WTC11 (cell line): ENCODE results near the gene FCER1G. TPM values are rescaled to one million over a fixed set of nuclear protein-coding genes. Genes with fewer than 3 reads are reported as not detected.

Experiments used
- ATAC-seq: fragments of 200-7000 bp; cut with Tn5 transposase; 2 replicates; pipeline ENCODE4 v1.10.0; 2021; ENCODE audit warnings: mild to moderate bottlenecking, moderate library complexity
- CTCF ChIA-PET: fragments of 300-600 bp; sonication (Branson Sonifier 250); formaldehyde crosslinking; loops from one replicate; lab custom pipeline; 2021; ENCODE audit warnings: antibody characterized with exemption; lab: Charles Lee
- POLR2A ChIA-PET: fragments of 350-600 bp; sonication (Branson Sonifier 250); formaldehyde crosslinking; loops from one replicate; lab custom pipeline; 2021; ENCODE audit warnings: antibody characterized with exemption; lab: Charles Lee
- DNase-seq: peaks from one replicate; pipeline ENCODE4 v3.0.0; 2021; ENCODE audit warnings: low spot score
- H3K27ac Mint-ChIP-seq: 2 replicates; pipeline ENCODE4 v1.8.0; 2021; ENCODE audit warnings: mixed read lengths
- H3K27me3 Mint-ChIP-seq: 2 replicates; pipeline ENCODE4 v1.8.0; 2021; ENCODE audit warnings: low read depth, mild to moderate bottlenecking, moderate library complexity, mixed read lengths
- H3K36me3 Mint-ChIP-seq: 2 replicates; pipeline ENCODE4 v1.8.0; 2021; ENCODE audit warnings: mixed read lengths
- H3K4me1 Mint-ChIP-seq: 2 replicates; pipeline ENCODE4 v1.8.0; 2022; ENCODE audit warnings: mixed read lengths
- H3K4me3 Mint-ChIP-seq: 2 replicates; pipeline ENCODE4 v1.8.0; 2021; ENCODE audit warnings: mild to moderate bottlenecking, moderate library complexity, mixed read lengths
- H3K9me3 Mint-ChIP-seq: 2 replicates; pipeline ENCODE4 v1.8.0; 2021; ENCODE audit warnings: mixed read lengths
- ELF4 ChIP-seq: sonication (generic); formaldehyde crosslinking; IDR thresholded peaks from 2 replicates; pipeline ENCODE4 v1.8.1; 2022; ENCODE audit warnings: low read depth, mild to moderate bottlenecking, moderate library complexity, missing genetic modification reagents
- GABPB1 ChIP-seq: sonication (generic); formaldehyde crosslinking; IDR thresholded peaks from 2 replicates; pipeline ENCODE4 v1.8.1; 2023; ENCODE audit warnings: mild to moderate bottlenecking, missing genetic modification reagents
- GTF2I ChIP-seq: fragments of 250-450 bp; sonication (Bioruptor Pico); conservative IDR thresholded peaks from 2 replicates; pipeline ENCODE4 v1.4.0; 2021; ENCODE audit warnings: mild to moderate bottlenecking
- IRF1 ChIP-seq: sonication (generic); formaldehyde crosslinking; IDR thresholded peaks from 2 replicates; pipeline ENCODE4 v1.8.0; 2023; ENCODE audit warnings: missing genetic modification reagents
- IRF2 ChIP-seq: sonication (generic); formaldehyde crosslinking; IDR thresholded peaks from 2 replicates; pipeline ENCODE4 v1.8.0; 2022; ENCODE audit warnings: low read depth, missing genetic modification reagents, borderline replicate concordance
- MXD4 ChIP-seq: fragments of 250-450 bp; sonication (Bioruptor Pico); IDR thresholded peaks from 2 replicates; pipeline ENCODE4 v1.8.0; 2021; ENCODE audit warnings: mild to moderate bottlenecking, moderate library complexity, borderline replicate concordance
- NFE2L1 ChIP-seq: sonication (generic); formaldehyde crosslinking; IDR thresholded peaks from 2 replicates; pipeline ENCODE4 v1.8.1; 2023; ENCODE audit warnings: missing genetic modification reagents
- NR3C1 ChIP-seq: sonication (generic); formaldehyde crosslinking; conservative IDR thresholded peaks from 2 replicates; pipeline ENCODE4 v1.8.1; 2023; ENCODE audit warnings: low read depth, mild to moderate bottlenecking, missing genetic modification reagents
- RORB ChIP-seq: fragments of 250-450 bp; sonication (Bioruptor Pico); IDR thresholded peaks from 2 replicates; pipeline ENCODE4 v1.9.0; 2021; ENCODE audit warnings: mild to moderate bottlenecking
- SP1 ChIP-seq: sonication (generic); formaldehyde crosslinking; conservative IDR thresholded peaks from 2 replicates; pipeline ENCODE4 v1.8.1; 2022; ENCODE audit warnings: missing genetic modification reagents
- ZNF317 ChIP-seq: sonication (generic); formaldehyde crosslinking; IDR thresholded peaks from 2 replicates; pipeline ENCODE4 v1.8.1; 2023; ENCODE audit warnings: low read depth, mild to moderate bottlenecking, moderate library complexity, missing genetic modification reagents, borderline replicate concordance
- ZNF671 ChIP-seq: fragments of 250-450 bp; sonication (Bioruptor Pico); IDR thresholded peaks from 2 replicates; pipeline ENCODE4 v1.8.0; 2021; ENCODE audit warnings: mild to moderate bottlenecking
- total RNA-seq: library from RNA; stranded (reverse); gene quantifications from 3 replicates; pipeline ENCODE4 v1.2.3, GENCODE V29; 2021
- TF ChIP-seq, protein P1 (sequence below): sonication (generic); formaldehyde crosslinking; IDR thresholded peaks from 2 replicates; pipeline ENCODE4 v1.8.1; 2023; ENCODE audit warnings: mild to moderate bottlenecking, missing genetic modification reagents, moderate library complexity
- TF ChIP-seq, protein P2 (sequence below): sonication (generic); formaldehyde crosslinking; IDR thresholded peaks from 2 replicates; pipeline ENCODE4 v1.8.0; 2022; ENCODE audit warnings: missing genetic modification reagents
- TF ChIP-seq, protein P3 (sequence below): sonication (generic); formaldehyde crosslinking; conservative IDR thresholded peaks from 2 replicates; pipeline ENCODE4 v1.8.1; 2023; ENCODE audit warnings: mild to moderate bottlenecking, low read depth, missing genetic modification reagents, moderate library complexity
- TF ChIP-seq, protein P4 (sequence below): sonication (generic); formaldehyde crosslinking; IDR thresholded peaks from 2 replicates; pipeline ENCODE4 v1.8.1; 2023; ENCODE audit warnings: mild to moderate bottlenecking, missing genetic modification reagents, moderate library complexity
- TF ChIP-seq, protein P5 (sequence below): sonication (generic); formaldehyde crosslinking; IDR thresholded peaks from 2 replicates; pipeline ENCODE4 v1.8.1; 2022; ENCODE audit warnings: mild to moderate bottlenecking, missing genetic modification reagents, moderate library complexity, borderline replicate concordance
- TF ChIP-seq, protein P6 (sequence below): sonication (generic); formaldehyde crosslinking; IDR thresholded peaks from 2 replicates; pipeline ENCODE4 v1.8.0; 2022; ENCODE audit warnings: mild to moderate bottlenecking, missing genetic modification reagents

FCER1G gene
- total RNA-seq, 1 experiment from 2014 or later: 0.85 TPM

- no peak for ATAC-seq
- Mint-ChIP-seq H3K36me3 (peaks cover 10% of the 10 kb centered on the region), H3K9me3 (no peaks in the 10 kb centered on the region), H3K27ac (no peak overlapping the region), H3K4me3 (no peak overlapping the region), H3K27me3 (no peaks in the 10 kb centered on the region), H3K4me1 (peaks cover 28% of the 10 kb centered on the region)
- POLR2A ChIA-PET: no interaction called here
- CTCF ChIA-PET: interaction anchor here (0.9 to 5.1 kb wide), 5 partner anchors 34 to 154 kb away, joined by 3 to 107 read pairs (median 22); no protein-coding TSS in a partner anchor
- DNase-seq: no peak
- no peak for TF ChIP-seq MXD4 (CRISPR knock-in tag)
Observed at GRCh38 chr1:161228032-161228431, 12.9 kb downstream of the FCER1G start.

- ATAC-seq: no peak
- DNase-seq: no peak
- CTCF ChIA-PET: interaction anchor here (0.6 to 2.5 kb wide), 24 partner anchors 10 to 178 kb away, joined by 3 to 33 read pairs (median 6); partner anchors contain the start of genes CFAP126, PCP4L1, PPOX and SDHC
- TF ChIP-seq, protein P1, sequence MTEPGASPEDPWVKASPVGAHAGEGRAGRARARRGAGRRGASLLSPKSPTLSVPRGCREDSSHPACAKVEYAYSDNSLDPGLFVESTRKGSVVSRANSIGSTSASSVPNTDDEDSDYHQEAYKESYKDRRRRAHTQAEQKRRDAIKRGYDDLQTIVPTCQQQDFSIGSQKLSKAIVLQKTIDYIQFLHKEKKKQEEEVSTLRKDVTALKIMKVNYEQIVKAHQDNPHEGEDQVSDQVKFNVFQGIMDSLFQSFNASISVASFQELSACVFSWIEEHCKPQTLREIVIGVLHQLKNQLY (CRISPR knock-in tag): no peak
- TF ChIP-seq, protein P2, sequence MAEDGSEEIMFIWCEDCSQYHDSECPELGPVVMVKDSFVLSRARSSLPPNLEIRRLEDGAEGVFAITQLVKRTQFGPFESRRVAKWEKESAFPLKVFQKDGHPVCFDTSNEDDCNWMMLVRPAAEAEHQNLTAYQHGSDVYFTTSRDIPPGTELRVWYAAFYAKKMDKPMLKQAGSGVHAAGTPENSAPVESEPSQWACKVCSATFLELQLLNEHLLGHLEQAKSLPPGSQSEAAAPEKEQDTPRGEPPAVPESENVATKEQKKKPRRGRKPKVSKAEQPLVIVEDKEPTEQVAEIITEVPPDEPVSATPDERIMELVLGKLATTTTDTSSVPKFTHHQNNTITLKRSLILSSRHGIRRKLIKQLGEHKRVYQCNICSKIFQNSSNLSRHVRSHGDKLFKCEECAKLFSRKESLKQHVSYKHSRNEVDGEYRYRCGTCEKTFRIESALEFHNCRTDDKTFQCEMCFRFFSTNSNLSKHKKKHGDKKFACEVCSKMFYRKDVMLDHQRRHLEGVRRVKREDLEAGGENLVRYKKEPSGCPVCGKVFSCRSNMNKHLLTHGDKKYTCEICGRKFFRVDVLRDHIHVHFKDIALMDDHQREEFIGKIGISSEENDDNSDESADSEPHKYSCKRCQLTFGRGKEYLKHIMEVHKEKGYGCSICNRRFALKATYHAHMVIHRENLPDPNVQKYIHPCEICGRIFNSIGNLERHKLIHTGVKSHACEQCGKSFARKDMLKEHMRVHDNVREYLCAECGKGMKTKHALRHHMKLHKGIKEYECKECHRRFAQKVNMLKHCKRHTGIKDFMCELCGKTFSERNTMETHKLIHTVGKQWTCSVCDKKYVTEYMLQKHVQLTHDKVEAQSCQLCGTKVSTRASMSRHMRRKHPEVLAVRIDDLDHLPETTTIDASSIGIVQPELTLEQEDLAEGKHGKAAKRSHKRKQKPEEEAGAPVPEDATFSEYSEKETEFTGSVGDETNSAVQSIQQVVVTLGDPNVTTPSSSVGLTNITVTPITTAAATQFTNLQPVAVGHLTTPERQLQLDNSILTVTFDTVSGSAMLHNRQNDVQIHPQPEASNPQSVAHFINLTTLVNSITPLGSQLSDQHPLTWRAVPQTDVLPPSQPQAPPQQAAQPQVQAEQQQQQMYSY (CRISPR knock-in tag): no peak
- TF ChIP-seq, protein P3, sequence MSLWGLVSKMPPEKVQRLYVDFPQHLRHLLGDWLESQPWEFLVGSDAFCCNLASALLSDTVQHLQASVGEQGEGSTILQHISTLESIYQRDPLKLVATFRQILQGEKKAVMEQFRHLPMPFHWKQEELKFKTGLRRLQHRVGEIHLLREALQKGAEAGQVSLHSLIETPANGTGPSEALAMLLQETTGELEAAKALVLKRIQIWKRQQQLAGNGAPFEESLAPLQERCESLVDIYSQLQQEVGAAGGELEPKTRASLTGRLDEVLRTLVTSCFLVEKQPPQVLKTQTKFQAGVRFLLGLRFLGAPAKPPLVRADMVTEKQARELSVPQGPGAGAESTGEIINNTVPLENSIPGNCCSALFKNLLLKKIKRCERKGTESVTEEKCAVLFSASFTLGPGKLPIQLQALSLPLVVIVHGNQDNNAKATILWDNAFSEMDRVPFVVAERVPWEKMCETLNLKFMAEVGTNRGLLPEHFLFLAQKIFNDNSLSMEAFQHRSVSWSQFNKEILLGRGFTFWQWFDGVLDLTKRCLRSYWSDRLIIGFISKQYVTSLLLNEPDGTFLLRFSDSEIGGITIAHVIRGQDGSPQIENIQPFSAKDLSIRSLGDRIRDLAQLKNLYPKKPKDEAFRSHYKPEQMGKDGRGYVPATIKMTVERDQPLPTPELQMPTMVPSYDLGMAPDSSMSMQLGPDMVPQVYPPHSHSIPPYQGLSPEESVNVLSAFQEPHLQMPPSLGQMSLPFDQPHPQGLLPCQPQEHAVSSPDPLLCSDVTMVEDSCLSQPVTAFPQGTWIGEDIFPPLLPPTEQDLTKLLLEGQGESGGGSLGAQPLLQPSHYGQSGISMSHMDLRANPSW: no peak
- TF ChIP-seq, protein P4, sequence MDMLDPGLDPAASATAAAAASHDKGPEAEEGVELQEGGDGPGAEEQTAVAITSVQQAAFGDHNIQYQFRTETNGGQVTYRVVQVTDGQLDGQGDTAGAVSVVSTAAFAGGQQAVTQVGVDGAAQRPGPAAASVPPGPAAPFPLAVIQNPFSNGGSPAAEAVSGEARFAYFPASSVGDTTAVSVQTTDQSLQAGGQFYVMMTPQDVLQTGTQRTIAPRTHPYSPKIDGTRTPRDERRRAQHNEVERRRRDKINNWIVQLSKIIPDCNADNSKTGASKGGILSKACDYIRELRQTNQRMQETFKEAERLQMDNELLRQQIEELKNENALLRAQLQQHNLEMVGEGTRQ (CRISPR knock-in tag): no peak
- TF ChIP-seq, protein P5, sequence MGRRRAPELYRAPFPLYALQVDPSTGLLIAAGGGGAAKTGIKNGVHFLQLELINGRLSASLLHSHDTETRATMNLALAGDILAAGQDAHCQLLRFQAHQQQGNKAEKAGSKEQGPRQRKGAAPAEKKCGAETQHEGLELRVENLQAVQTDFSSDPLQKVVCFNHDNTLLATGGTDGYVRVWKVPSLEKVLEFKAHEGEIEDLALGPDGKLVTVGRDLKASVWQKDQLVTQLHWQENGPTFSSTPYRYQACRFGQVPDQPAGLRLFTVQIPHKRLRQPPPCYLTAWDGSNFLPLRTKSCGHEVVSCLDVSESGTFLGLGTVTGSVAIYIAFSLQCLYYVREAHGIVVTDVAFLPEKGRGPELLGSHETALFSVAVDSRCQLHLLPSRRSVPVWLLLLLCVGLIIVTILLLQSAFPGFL: no peak
- no peak for TF ChIP-seq GTF2I (CRISPR knock-in tag)
- no peak for TF ChIP-seq ELF4 (CRISPR knock-in tag)
- TF ChIP-seq ZNF671 (CRISPR knock-in tag): no peak
- no peak for TF ChIP-seq NR3C1 (CRISPR knock-in tag)
- TF ChIP-seq GABPB1 (CRISPR knock-in tag): no peak
- TF ChIP-seq, protein P6, sequence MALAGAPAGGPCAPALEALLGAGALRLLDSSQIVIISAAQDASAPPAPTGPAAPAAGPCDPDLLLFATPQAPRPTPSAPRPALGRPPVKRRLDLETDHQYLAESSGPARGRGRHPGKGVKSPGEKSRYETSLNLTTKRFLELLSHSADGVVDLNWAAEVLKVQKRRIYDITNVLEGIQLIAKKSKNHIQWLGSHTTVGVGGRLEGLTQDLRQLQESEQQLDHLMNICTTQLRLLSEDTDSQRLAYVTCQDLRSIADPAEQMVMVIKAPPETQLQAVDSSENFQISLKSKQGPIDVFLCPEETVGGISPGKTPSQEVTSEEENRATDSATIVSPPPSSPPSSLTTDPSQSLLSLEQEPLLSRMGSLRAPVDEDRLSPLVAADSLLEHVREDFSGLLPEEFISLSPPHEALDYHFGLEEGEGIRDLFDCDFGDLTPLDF (CRISPR knock-in tag): no peak
- no peak for TF ChIP-seq NFE2L1 (CRISPR knock-in tag)
- no peak for TF ChIP-seq IRF1 (CRISPR knock-in tag)
- no peak for TF ChIP-seq RORB (CRISPR knock-in tag)
- TF ChIP-seq ZNF317 (CRISPR knock-in tag): no peak
- no peak for TF ChIP-seq SP1
- TF ChIP-seq IRF2: no peak
- H3K4me3 Mint-ChIP-seq: no peak overlapping the region
- H3K27me3 Mint-ChIP-seq: no peaks in the 10 kb centered on the region
- H3K4me1 Mint-ChIP-seq: peaks cover 23% of the 10 kb centered on the region
- peaks cover 10% of the 10 kb centered on the region for H3K36me3 Mint-ChIP-seq
- no peaks in the 10 kb centered on the region for H3K9me3 Mint-ChIP-seq
- no peak overlapping the region for H3K27ac Mint-ChIP-seq
- POLR2A ChIA-PET: interaction anchor here (1.1 kb wide), 1 partner anchor 76 kb away, joined by 6 read pairs; no protein-coding TSS in a partner anchor
Observed at GRCh38 chr1:161229896-161230295, 14.8 kb downstream of the FCER1G start.
